Sigmoid colon (tissue), 7 donors: ENCODE measurements around the gene MORN1. TPM values are rescaled to one million over a fixed set of nuclear protein-coding genes. Genes with fewer than 3 reads are reported as not detected.

Experiments
- DNase-seq: peaks from one replicate; pipeline ENCODE4 v3.0.0-alpha.2; 2019
- H3K27ac ChIP-seq, 4 donors: fragments of 200-600 bp; sonication (generic); one replicate each; pipeline ENCODE4 v1.5.1; 2016 to 2019; ENCODE audit warnings: mild to moderate bottlenecking in 1 of 4
- H3K27me3 ChIP-seq, 3 donors: fragments of 200-600 bp; sonication (generic); one replicate each; pipeline ENCODE4 v1.5.1; 2019; ENCODE audit warnings: mild to moderate bottlenecking in 1 of 3
- H3K36me3 ChIP-seq, 4 donors: fragments of 200-600 bp; sonication (generic); one replicate each; pipeline ENCODE4 v1.5.1; 2016 to 2019
- H3K4me1 ChIP-seq, 4 donors: fragments of 200-600 bp; sonication (generic); one replicate each; pipeline ENCODE4 v1.5.1; 2017 to 2019
- H3K4me3 ChIP-seq, 4 donors: fragments of 200-600 bp; sonication (generic); one replicate each; pipeline ENCODE4 v1.5.1; 2017 to 2019; ENCODE audit warnings: mild to moderate bottlenecking in 2 of 4, moderate library complexity in 1 of 4
- H3K9me3 ChIP-seq, 4 donors: fragments of 200-600 bp in 3 of 4; sonication (generic) in 3 of 4; one replicate each; pipeline versions ENCODE4 v1.5.1 to v1.6.1; 2013 to 2019
- EP300 ChIP-seq, 4 donors: sonication (generic); formaldehyde crosslinking; IDR thresholded peaks; one replicate each; pipeline ENCODE4 v1.6.1; 2017; ENCODE audit warnings: antibody characterized with exemption in 4 of 4
- POLR2A ChIP-seq, 2 donors: fragments of 450-650 bp; IDR thresholded peaks; one replicate each; pipeline ENCODE4 v1.6.1; 2016; ENCODE audit warnings: antibody characterized with exemption in 2 of 2, mild to moderate bottlenecking in 2 of 2, moderate library complexity in 2 of 2
- POLR2AphosphoS5 ChIP-seq, 4 donors: sonication (generic); formaldehyde crosslinking; IDR thresholded peaks; one replicate each; pipeline ENCODE4 v1.6.1; 2017; ENCODE audit warnings: antibody characterized with exemption in 4 of 4
- WGBS, 2 donors: extraction: QIAGEN DNeasy Blood & Tissue Kit; methylation state at CpG; one replicate each; pipeline ENCODE4 v1.1.7; 2013; 5-methylcytosine and 5-hydroxymethylcytosine counted together
- intact Hi-C: fragments of 100-400 bp; cut with DNase I; formaldehyde crosslinking; loops from one replicate; pipeline ENCODE4 v1.15.1; 2023
- polyA plus RNA-seq, 3 donors: library from polyadenylated mRNA; stranded (reverse); fragments of 200-250 nt; gene quantifications; one replicate each; pipeline ENCODE4 v1.2.3, GENCODE V29; 2013
- total RNA-seq, 4 donors: library from RNA; depleted of rRNA; stranded (reverse); fragments of >200 nt; gene quantifications; one replicate each; pipeline ENCODE4 v1.1.0, GENCODE V29; 2016
- TF ChIP-seq, protein P1 (sequence below), 4 experiments: fragments of 450-650 bp in 3 of 4; fragments of 200-600 bp in 1 of 4; IDR thresholded peaks; one replicate each; pipeline ENCODE4 v1.5.1; 2016 to 2019; ENCODE audit warnings: antibody characterized with exemption in 4 of 4, mild to moderate bottlenecking in 3 of 4, moderate library complexity in 2 of 4
- donor health status: healthy with polysubstance abuse.
- donor health status: Bipolar disorder and iron deficiency.
- donor health status: healthy.

Gene MORN1
- total and polyA plus RNA-seq, 7 donors, result 2.4 to 9.1 (median 6.4) TPM

DNA sequence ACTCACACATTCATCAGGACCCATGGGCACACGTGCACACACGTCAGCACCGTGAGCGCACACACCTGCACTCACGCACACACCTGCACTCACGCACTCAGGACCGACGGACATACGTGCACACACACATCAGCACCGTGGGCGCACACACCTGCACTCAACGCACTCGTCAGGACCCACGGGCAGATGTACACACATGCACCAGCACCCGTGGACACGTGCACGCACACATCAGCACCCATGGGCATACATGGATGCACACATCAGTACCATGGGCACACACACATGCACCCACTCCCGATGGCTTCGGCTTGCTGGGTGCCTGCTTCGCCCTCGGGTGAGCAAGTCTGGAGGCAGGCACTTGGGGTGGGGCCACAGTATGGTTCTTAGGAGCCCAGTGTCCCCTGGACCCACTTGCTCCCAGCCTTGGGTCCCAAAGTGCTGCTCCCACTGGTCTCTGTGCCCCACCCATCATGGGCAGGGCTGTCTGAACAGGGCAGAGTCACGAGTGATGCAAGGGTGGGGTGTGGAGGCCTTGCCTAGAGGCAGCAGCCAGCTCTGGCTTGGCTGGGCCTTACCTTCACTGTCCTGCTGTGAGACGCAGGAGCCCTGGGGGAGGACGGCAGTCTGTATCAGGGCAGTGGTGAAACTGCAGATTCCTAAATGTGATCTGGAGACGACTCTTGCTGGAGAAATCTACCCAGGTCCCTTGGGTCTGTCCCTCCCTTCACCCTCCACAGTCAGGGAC is 113.4 kb downstream of the MORN1 start:
- Histone ChIP-seq H3K4me3 (no peak overlapping the region), H3K9me3 (no peaks in the 10 kb centered on the region), H3K27ac (peak overlapping the region; percentile 66 to 81 (median 76)), H3K36me3 (peaks cover 0 to 4% (median 0%) of the 10 kb centered on the region in 4 donors), H3K4me1 (peaks cover 0 to 80% (median 78%) of the 10 kb centered on the region in 4 donors), H3K27me3 (no peaks in the 10 kb centered on the region)
- TF ChIP-seq EP300 (IDR thresholded peaks at IDR 0.05) (no peak), POLR2A (IDR thresholded peaks at IDR 0.05) (no peak), POLR2AphosphoS5 (IDR thresholded peaks at IDR 0.05) (no peak)
- TF ChIP-seq, protein P1, sequence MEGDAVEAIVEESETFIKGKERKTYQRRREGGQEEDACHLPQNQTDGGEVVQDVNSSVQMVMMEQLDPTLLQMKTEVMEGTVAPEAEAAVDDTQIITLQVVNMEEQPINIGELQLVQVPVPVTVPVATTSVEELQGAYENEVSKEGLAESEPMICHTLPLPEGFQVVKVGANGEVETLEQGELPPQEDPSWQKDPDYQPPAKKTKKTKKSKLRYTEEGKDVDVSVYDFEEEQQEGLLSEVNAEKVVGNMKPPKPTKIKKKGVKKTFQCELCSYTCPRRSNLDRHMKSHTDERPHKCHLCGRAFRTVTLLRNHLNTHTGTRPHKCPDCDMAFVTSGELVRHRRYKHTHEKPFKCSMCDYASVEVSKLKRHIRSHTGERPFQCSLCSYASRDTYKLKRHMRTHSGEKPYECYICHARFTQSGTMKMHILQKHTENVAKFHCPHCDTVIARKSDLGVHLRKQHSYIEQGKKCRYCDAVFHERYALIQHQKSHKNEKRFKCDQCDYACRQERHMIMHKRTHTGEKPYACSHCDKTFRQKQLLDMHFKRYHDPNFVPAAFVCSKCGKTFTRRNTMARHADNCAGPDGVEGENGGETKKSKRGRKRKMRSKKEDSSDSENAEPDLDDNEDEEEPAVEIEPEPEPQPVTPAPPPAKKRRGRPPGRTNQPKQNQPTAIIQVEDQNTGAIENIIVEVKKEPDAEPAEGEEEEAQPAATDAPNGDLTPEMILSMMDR (IDR thresholded peaks at IDR 0.05), result no peak
- peak; percentile 83 for DNase-seq
- intact Hi-C loops, result loop anchor here (5.0 kb wide), 1 partner anchor 34 kb away; no protein-coding TSS in a partner anchor
- WGBS, 2 donors, result 89 to 91% methylated on average over 25 of the region's 25 CpGs

DNA sequence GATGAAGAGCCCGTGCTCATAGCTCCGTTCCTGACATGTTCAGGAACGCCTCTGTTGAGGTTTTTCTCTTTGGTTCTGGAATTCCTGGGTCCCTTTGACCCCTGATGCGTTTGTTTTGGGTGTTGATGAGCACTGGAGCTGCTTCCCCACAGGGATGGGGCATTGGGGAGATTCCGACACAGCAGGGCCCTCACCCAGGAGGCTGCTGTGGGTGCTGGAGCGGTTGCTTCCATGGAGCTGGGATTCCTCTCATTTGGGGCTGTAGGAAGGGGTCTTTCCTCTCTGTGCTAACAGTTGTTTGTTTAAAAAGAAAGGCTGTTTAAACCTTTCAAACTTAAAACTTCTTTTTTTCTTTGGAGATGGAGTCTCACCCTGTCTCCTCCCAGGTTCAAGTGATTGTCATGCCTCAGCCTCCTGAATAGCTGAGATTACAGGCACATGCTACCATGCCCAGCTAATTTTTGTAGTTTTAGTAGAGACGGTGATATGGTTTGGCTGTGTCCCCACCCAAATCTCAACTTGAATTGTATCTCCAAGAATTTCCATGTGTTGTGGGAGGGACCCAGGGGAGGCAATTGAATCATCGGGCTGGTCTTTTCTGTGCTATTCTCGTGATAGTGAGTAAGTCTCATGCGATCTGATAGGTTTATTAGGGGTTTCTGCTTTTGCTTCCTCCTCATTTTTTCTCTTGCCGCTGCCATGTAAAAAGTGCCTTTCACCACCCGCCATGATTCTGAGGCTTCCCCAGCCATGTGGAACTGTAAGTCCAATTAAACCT is 114.4 kb downstream of the MORN1 start:
- no peak for TF ChIP-seq POLR2A (IDR thresholded peaks at IDR 0.05)
- TF ChIP-seq EP300 (IDR thresholded peaks at IDR 0.05), result no peak
- no peak for TF ChIP-seq POLR2AphosphoS5 (IDR thresholded peaks at IDR 0.05)
- TF ChIP-seq, protein P1 (IDR thresholded peaks at IDR 0.05), result no peak
- peaks cover 0 to 83% (median 81%) of the 10 kb centered on the region in 4 donors for H3K4me1 ChIP-seq
- H3K27me3 ChIP-seq, result no peaks in the 10 kb centered on the region
- DNase-seq, result no peak
- H3K36me3 ChIP-seq, result no peaks in the 10 kb centered on the region
- intact Hi-C loops, result loop anchor here (5.0 kb wide), 1 partner anchor 35 kb away; no protein-coding TSS in a partner anchor
- H3K27ac ChIP-seq, result peak overlapping the region; percentile 73 to 81 (median 76)
- H3K9me3 ChIP-seq, result no peaks in the 10 kb centered on the region
- H3K4me3 ChIP-seq, result no peak overlapping the region
- 87 to 89% methylated on average over 12 of the region's 12 CpGs for WGBS, 2 donors

DNA sequence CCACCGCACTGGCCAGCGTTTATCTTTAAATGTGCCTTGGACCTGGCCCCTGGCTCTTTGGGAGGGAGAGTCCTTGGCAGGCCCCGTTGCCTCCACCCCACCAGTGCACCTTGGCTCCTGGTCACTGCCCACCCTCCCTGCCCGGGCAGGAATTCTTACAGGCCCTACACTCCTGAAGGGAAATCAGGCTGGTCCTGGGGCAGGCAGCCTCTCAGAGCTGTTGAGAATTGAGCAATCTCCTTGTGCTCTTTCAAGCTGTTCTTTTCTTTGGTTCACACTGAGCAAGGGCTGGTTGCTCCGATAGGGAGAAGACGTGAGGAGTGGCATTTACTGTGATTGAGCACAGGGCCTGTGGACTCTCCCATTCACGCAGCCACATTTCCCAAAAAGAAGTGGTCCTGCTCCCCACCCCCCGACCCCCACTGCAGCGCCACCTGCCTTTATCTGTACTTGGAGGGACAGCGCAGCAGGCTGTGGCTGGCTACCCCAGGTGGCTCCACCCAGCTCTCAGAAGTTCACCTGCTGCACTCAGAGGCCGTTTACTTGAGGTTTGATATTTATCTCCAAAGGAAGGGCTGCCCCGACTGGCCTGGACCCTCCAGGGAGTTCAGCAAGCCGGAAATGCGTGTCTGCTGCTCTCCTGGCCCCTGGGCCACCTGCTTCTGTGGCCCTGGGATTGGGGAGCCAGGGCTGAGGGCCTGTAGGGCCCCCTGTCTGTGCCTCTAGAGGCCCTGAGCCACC is 115.4 kb downstream of the MORN1 start:
- H3K4me1 ChIP-seq, result peaks cover 0 to 93% (median 92%) of the 10 kb centered on the region in 4 donors
- no peak overlapping the region for H3K4me3 ChIP-seq
- no peaks in the 10 kb centered on the region for H3K9me3 ChIP-seq
- intact Hi-C loops, result loop anchor here (5.0 kb wide), 1 partner anchor 36 kb away; no protein-coding TSS in a partner anchor
- peak overlapping the region; percentile 71 to 81 (median 75) for H3K27ac ChIP-seq
- no peaks in the 10 kb centered on the region for H3K27me3 ChIP-seq
- WGBS, 2 donors, result 17 to 39% methylated on average over 14 of the region's 14 CpGs
- H3K36me3 ChIP-seq, result no peaks in the 10 kb centered on the region
- DNase-seq, result no peak
- no peak for TF ChIP-seq EP300 (IDR thresholded peaks at IDR 0.05)
- no peak for TF ChIP-seq POLR2A (IDR thresholded peaks at IDR 0.05)
- TF ChIP-seq, protein P1 (IDR thresholded peaks at IDR 0.05), result no peak
- no peak for TF ChIP-seq POLR2AphosphoS5 (IDR thresholded peaks at IDR 0.05)

DNA sequence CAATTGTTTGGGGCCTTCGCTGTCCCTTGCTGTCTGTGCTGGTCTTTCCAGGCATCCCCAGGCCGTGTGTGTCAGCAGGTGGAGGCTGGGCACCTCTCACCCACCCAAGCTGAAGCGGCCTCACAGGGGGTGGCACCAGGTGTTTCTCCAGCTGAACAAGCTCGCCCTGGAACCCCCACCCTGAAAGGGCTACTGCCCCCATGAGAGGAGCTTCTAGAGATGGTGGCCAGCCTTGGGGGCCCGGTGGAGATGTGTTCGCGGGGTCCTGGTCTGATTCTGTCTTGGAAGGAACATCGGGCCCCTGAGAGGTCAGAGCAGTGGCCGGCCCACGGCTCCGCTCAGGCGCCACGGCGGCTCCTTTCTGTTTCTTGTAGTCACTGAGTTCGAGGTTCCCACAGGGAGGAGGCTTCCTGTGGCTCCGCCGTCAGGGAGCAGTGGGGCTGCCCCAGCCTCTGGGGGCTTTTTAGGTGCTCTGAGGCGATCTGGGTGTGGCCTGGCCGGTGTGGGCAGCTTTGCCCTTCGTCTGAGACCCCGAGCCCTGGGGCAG is 116.4 kb downstream of the MORN1 start:
- no peak for DNase-seq
- Histone ChIP-seq H3K4me1 (peaks cover 0 to 100% (median 100%) of the 10 kb centered on the region in 4 donors), H3K9me3 (no peaks in the 10 kb centered on the region), H3K27me3 (no peaks in the 10 kb centered on the region), H3K4me3 (no peak overlapping the region), H3K36me3 (no peaks in the 10 kb centered on the region), H3K27ac (peak overlapping the region; percentile 71 to 81 (median 75))
- intact Hi-C loops, result loop anchor here (5.0 kb wide), 2 partner anchors 37 to 38 kb away; no protein-coding TSS in a partner anchor
- TF ChIP-seq EP300 (IDR thresholded peaks at IDR 0.05) (no peak), POLR2A (IDR thresholded peaks at IDR 0.05) (no peak), POLR2AphosphoS5 (IDR thresholded peaks at IDR 0.05) (no peak)
- TF ChIP-seq, protein P1 (IDR thresholded peaks at IDR 0.05), result no peak
- 73 to 80% methylated on average over 21 of the region's 21 CpGs for WGBS, 2 donors
